C4-2B (cell line): Measurements from ENCODE around the gene SORBS2.
"Not testable (repeated sequence)": the region's sequence is repeated elsewhere in the genome, so short reads cannot be mapped to it uniquely, and the experiment has no call there.

Experiments used
- H3K27ac ChIP-seq: fragments of 450-650 bp; 2 replicates; pipeline ENCODE4 v1.5.1; 2017
- CTCF ChIP-seq: fragments of 450-650 bp; conservative IDR thresholded peaks from 2 replicates; pipeline ENCODE4 v1.5.1; 2017; ENCODE audit warnings: mild to moderate bottlenecking
- ZFX ChIP-seq: fragments of 450-650 bp; IDR thresholded peaks from 2 replicates; pipeline ENCODE4 v1.6.1; 2017

The SORBS2 gene

GRCh38 chr4:185716577-185717376 is 95.2 kb downstream of the SORBS2 start:
- no peak for TF ChIP-seq ZFX
- no peak for TF ChIP-seq CTCF
- H3K27ac ChIP-seq: no peak overlapping the region

- no peak for TF ChIP-seq ZFX
- TF ChIP-seq CTCF: no peak
- no peak overlapping the region for H3K27ac ChIP-seq
Observed at GRCh38 chr4:185716141-185716551, 95.8 kb downstream of the SORBS2 start.

GRCh38 chr4:185714524-185714923 is 97.5 kb downstream of the SORBS2 start:
- H3K27ac ChIP-seq: not testable (repeated sequence)

- no peak for TF ChIP-seq ZFX
- TF ChIP-seq CTCF: no peak
- H3K27ac ChIP-seq: no peak overlapping the region
Observed at GRCh38 chr4:185713731-185714130, 98.3 kb downstream of the SORBS2 start.

GRCh38 chr4:185713272-185713671 is 98.7 kb downstream of the SORBS2 start:
- H3K27ac ChIP-seq: no peak overlapping the region

GRCh38 chr4:185712350-185713024 is 99.5 kb downstream of the SORBS2 start:
- TF ChIP-seq CTCF (no peak), ZFX (no peak)
- no peak overlapping the region for H3K27ac ChIP-seq

More at GRCh38 chr4:185713272-185713671, 98.7 kb downstream of the SORBS2 start:
- TF ChIP-seq CTCF: no peak
- no peak for TF ChIP-seq ZFX

- no peak overlapping the region for H3K27ac ChIP-seq
- TF ChIP-seq ZFX: no peak
- no peak for TF ChIP-seq CTCF
Observed at GRCh38 chr4:185711726-185712125, 100.3 kb downstream of the SORBS2 start.
